Adrenal gland (tissue), 5 donors: ENCODE measurements around the gene RBMS1.

ENCODE experiments used
- POLR2A ChIP-seq, 2 donors: fragments of 450-650 bp; IDR thresholded peaks; one replicate each; pipeline ENCODE4 v1.6.1; 2017; ENCODE audit warnings: antibody characterized with exemption in 2 of 2, mild to moderate bottlenecking in 2 of 2, moderate library complexity in 1 of 2
- TF ChIP-seq, protein P1 (sequence below), 6 experiments: fragments of 450-650 bp in 4 of 6; fragments of 200-600 bp in 2 of 6; sonication (generic) in 1 of 6; IDR thresholded peaks; 1 replicate in 5 of 6; 2 replicates in 1 of 6; pipeline versions ENCODE4 v1.5.1 to v1.8.0; 2016 to 2021; ENCODE audit warnings: antibody characterized with exemption in 6 of 6, mild to moderate bottlenecking in 2 of 6, moderate library complexity in 1 of 6
- donor health status: DM: no; HTN: no; CAD: no.

- TF ChIP-seq, protein P1, sequence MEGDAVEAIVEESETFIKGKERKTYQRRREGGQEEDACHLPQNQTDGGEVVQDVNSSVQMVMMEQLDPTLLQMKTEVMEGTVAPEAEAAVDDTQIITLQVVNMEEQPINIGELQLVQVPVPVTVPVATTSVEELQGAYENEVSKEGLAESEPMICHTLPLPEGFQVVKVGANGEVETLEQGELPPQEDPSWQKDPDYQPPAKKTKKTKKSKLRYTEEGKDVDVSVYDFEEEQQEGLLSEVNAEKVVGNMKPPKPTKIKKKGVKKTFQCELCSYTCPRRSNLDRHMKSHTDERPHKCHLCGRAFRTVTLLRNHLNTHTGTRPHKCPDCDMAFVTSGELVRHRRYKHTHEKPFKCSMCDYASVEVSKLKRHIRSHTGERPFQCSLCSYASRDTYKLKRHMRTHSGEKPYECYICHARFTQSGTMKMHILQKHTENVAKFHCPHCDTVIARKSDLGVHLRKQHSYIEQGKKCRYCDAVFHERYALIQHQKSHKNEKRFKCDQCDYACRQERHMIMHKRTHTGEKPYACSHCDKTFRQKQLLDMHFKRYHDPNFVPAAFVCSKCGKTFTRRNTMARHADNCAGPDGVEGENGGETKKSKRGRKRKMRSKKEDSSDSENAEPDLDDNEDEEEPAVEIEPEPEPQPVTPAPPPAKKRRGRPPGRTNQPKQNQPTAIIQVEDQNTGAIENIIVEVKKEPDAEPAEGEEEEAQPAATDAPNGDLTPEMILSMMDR (IDR thresholded peaks at IDR 0.05), result no peak
- no peak for TF ChIP-seq POLR2A (IDR thresholded peaks at IDR 0.05)
Observed at GRCh38 chr2:160437273-160437672, 56.3 kb downstream of the RBMS1 start.
